CD4-positive, alpha-beta T cell treated with Interferon alpha-2 for 1 hour (primary cell): ENCODE data around the gene MTURN.

ENCODE experiments used
- DNase-seq, 2 donors: peaks; one replicate each; pipeline ENCODE4 v3.0.0-alpha.2; 2020 to 2022

MTURN gene

GRCh38 chr7:30136743-30137485 is 2.1 kb downstream of the MTURN start:
- no peak for DNase-seq

GRCh38 chr7:30139836-30140384 is 5.1 kb downstream of the MTURN start:
- DNase-seq: no peak

GRCh38 chr7:30140456-30140855 is 5.7 kb downstream of the MTURN start:
- DNase-seq: no peak

GRCh38 chr7:30142710-30143109 is 7.9 kb downstream of the MTURN start:
- DNase-seq: no peak

- DNase-seq: no peak
Observed at GRCh38 chr7:30143748-30144251, 9.0 kb downstream of the MTURN start.

GRCh38 chr7:30144657-30145306 is 10.0 kb downstream of the MTURN start:
- no peak for DNase-seq

GRCh38 chr7:30145426-30145970 is 10.7 kb downstream of the MTURN start:
- no peak for DNase-seq

GRCh38 chr7:30146127-30146612 is 11.4 kb downstream of the MTURN start:
- no peak for DNase-seq

GRCh38 chr7:30147223-30147622 is 12.4 kb downstream of the MTURN start:
- DNase-seq: no peak

GRCh38 chr7:30147785-30148184 is 13.0 kb downstream of the MTURN start:
- no peak for DNase-seq

- no peak for DNase-seq
Observed at GRCh38 chr7:30148426-30148825, 13.6 kb downstream of the MTURN start.

GRCh38 chr7:30148951-30149459 is 14.2 kb downstream of the MTURN start:
- peak; percentile 36 to 44 for DNase-seq

- DNase-seq: no peak
Observed at GRCh38 chr7:30149640-30150272, 15.0 kb downstream of the MTURN start.

GRCh38 chr7:30150711-30151110 is 15.9 kb downstream of the MTURN start:
- no peak for DNase-seq

GRCh38 chr7:30154111-30154587 is 19.4 kb downstream of the MTURN start:
- no peak for DNase-seq

GRCh38 chr7:30155481-30155880 is 20.7 kb downstream of the MTURN start:
- DNase-seq: no peak

GRCh38 chr7:30157204-30157603 is 22.4 kb downstream of the MTURN start:
- peak; percentile 21 to 30 for DNase-seq

GRCh38 chr7:30159163-30159562 is 24.4 kb downstream of the MTURN start:
- no peak for DNase-seq

- peak in 1 of 2 donors; percentile 27 for DNase-seq
Observed at GRCh38 chr7:30159698-30160143, 24.9 kb downstream of the MTURN start.

- DNase-seq: no peak
Observed at GRCh38 chr7:30160329-30160728, 25.5 kb downstream of the MTURN start.

GRCh38 chr7:30162133-30162532 is 27.3 kb downstream of the MTURN start:
- DNase-seq: no peak

GRCh38 chr7:30162622-30163124 is 27.9 kb downstream of the MTURN start:
- peak in 1 of 2 donors; percentile 14 for DNase-seq
